GM18505 (cell line): ENCODE measurements around the gene MYEF2.

Source experiments
- ATAC-seq: cut with Tn5 transposase; IDR thresholded peaks from one replicate; pipeline ENCODE4 v1.9.1; 2021; ENCODE audit not compliant: unreplicated experiment
- POLR2A ChIP-seq: IDR thresholded peaks from 4 replicates; pipeline ENCODE4 v1.6.1; 2011; ENCODE audit warnings: borderline replicate concordance; ENCODE audit not compliant: insufficient read depth, insufficient read length; ENCODE audit errors: extremely low read depth

Gene MYEF2

DNA sequence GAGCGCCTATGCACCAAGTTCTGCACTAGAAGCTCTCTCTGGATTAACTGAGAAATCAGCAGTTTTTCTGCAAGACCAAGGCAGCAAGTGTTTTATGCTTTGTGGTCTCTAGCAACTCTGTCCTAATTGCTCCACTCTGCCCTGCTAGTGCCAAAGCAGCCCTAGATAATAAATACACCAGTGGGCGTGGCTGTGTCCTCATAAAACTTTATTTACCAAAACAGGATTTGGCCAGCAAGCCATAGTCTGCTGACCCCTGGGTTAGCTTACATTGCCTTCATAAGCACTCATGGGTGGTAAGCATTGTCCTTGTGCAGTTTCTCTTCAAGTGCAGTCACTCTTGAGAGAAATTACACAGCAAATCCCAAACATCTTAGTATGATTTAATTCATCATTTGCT, 88.0 kb downstream of the MYEF2 start:
- ATAC-seq, result no peak
- no peak for TF ChIP-seq POLR2A

DNA sequence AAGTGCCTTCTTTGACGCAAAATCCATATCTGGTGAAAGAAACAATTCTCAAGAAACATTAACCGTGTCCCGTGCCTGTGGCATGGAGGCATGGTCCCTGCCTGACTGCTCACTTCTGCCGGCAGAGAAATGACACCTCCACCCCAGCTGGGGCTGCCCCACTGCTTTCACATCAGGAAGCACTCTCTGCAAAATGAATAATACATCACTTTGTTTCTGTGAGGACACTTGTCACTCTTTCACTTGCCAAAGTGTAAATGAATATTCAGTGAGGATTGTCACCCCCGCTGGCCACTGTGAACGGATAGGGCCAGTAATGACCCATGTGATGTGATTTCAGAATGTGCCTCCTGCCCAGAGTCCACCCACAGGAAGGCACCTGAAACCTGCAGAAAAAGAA, 88.4 kb downstream of the MYEF2 start:
- no peak for TF ChIP-seq POLR2A
- no peak for ATAC-seq

DNA sequence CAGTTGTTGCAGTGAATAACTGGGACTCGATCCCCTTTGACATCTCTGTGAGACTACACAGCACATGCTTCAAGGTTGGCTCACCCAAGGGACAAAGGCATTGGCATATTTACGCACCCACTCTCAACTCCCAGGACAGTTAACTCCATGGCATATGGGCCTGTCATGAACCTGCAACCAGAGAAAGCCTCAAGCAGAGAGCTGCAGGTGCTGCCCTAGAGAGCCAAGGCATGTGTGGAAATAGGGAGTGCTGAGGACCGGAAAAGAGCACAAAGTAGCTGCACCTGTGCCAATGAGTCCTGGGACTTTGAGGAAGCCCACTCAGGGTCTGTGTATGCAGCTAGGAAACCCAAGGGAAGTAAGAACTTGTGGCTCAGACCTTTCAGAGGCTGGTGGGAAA, 90.3 kb downstream of the MYEF2 start:
- TF ChIP-seq POLR2A, result no peak

DNA sequence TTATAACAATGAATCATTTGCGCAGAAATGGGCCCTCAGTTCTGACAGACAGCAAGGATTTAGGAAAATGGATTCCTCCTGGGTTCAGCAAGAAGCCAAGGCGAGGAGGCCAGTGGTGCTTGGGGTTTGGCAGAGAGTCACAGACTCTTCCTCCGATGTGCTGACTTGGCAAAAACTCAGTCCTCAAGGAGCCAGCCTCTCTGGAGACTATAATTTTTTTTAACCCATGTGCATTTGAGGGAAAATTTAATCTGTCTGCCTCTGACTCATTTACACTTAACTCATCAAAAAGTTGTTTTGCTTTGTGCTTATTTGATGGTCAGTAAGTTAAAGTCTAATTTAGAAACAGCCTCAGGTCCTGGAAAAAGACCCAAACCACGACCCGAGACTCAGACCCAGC, 91.5 kb downstream of the MYEF2 start:
- TF ChIP-seq POLR2A, result no peak
- no peak for ATAC-seq

More for the DNA sequence above, 90.3 kb downstream of the MYEF2 start:
- ATAC-seq, result no peak

DNA sequence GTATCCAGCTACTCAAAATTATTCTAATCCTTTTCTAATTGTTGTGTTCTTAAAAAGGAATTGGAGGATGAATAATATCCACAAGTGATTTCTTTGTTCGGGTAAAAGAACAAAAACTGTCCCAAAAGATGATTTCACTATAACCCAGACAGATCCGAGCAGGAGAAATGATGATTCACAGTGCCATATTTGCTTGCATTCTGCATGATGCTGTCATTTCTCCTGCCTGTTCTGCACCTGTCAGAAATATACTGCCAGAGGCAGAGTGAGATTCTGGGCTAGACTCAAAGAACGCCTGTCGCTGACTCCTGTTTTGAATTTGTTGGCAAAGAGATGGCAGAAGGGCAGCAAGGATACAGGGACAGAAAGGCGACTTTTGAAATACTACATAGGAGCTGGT, 92.0 kb downstream of the MYEF2 start:
- ATAC-seq, result no peak
- TF ChIP-seq POLR2A, result no peak

DNA sequence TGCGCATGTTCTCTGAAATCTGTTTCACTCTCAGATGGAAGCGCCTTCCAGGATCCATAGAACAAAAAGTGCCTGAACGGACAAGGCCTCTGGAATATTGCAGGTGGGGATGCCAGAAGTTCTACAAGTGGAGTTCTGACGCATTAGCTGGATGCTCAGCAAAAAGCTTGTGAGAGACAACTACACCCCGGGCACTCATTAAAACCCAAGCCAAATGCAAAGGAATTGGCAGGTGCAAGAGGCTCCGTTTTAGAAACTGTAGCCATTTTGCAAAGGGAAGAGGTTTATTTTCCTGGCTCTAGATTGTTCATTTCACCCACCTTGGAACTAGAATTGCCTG, 92.5 kb downstream of the MYEF2 start:
- ATAC-seq, result no peak
- no peak for TF ChIP-seq POLR2A

- ATAC-seq, result no peak
- no peak for TF ChIP-seq POLR2A
These were observed 93.1 kb downstream of the MYEF2 start for GRCh38 chr15:48084759-48085590.
